ENCODE data around the gene OR6V1.

Gene OR6V1

DNA sequence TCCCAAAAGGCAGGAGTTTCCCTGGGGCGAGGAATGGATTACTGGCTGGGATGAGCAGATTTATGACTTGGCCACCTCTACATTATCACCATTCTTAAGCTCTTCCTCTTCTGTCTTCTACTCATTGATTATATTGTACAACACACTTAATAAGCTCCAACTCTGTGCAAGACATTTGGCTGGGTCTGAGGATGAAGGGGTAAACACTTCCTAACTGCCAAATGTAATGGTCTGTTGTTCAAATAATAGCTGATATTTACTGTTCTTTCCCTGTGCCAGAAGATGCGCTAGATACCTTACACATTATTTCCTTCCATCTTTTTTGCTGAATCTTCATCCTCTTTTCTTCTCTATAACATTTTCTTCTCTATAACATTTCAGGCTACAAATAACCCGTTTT lies 11.6 kb downstream of the OR6V1 start:
- no peaks in the 10 kb centered on the region for H3K9me2 ChIP-seq (ENCODE audit: low read depth, low read length)
- no peak for TF ChIP-seq EZH2 (IDR thresholded peaks at IDR 0.05; ENCODE audit: borderline replicate concordance, low read length)
- TF ChIP-seq, protein P1, sequence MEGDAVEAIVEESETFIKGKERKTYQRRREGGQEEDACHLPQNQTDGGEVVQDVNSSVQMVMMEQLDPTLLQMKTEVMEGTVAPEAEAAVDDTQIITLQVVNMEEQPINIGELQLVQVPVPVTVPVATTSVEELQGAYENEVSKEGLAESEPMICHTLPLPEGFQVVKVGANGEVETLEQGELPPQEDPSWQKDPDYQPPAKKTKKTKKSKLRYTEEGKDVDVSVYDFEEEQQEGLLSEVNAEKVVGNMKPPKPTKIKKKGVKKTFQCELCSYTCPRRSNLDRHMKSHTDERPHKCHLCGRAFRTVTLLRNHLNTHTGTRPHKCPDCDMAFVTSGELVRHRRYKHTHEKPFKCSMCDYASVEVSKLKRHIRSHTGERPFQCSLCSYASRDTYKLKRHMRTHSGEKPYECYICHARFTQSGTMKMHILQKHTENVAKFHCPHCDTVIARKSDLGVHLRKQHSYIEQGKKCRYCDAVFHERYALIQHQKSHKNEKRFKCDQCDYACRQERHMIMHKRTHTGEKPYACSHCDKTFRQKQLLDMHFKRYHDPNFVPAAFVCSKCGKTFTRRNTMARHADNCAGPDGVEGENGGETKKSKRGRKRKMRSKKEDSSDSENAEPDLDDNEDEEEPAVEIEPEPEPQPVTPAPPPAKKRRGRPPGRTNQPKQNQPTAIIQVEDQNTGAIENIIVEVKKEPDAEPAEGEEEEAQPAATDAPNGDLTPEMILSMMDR (IDR thresholded peaks at IDR 0.05; ENCODE audit: low read length), result no peak
- H3K79me2 ChIP-seq (ENCODE audit: insufficient read depth, low read length), result no peaks in the 10 kb centered on the region

DNA sequence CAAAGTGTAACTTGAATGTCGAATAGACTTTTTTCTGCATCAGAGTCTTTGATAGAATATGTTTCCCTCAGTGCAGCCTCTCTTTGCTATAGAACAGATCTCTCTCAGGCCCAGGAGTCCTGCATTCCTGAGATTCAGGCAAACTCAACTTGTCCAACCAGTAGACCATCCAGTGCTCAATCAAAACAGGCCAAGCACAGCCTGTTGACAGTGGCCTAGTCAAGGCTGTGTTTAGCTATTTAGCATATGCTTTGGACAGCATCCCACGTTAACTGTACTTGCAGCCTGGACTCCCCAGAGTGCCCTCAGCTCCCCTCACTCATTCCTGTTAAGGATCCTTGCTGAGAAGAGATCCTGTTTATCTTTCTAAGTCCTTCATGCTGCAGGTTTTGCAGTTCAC lies 16.3 kb downstream of the OR6V1 start:
- no peaks in the 10 kb centered on the region for H3K9me2 ChIP-seq (ENCODE audit: low read depth, low read length)
- no peak overlapping the region for H3K4me3 ChIP-seq (ENCODE audit: low read depth, low read length, poor library complexity, severe bottlenecking)
- H3K9me3 ChIP-seq (ENCODE audit: low read length), result no peaks in the 10 kb centered on the region
- TF ChIP-seq, protein P1 (IDR thresholded peaks at IDR 0.05; ENCODE audit: low read length), result no peak
- TF ChIP-seq EZH2 (IDR thresholded peaks at IDR 0.05; ENCODE audit: borderline replicate concordance, low read length), result no peak
- no peaks in the 10 kb centered on the region for H4K20me1 ChIP-seq (ENCODE audit: insufficient read depth, low read length)
- H3K4me1 ChIP-seq (ENCODE audit: insufficient read depth, low read length, severe bottlenecking), result no peaks in the 10 kb centered on the region
- H3K4me2 ChIP-seq (ENCODE audit: low read length), result no peak overlapping the region
- H3K79me2 ChIP-seq (ENCODE audit: insufficient read depth, low read length), result no peaks in the 10 kb centered on the region
- H3K36me3 ChIP-seq (ENCODE audit: insufficient read depth, low read length), result no peaks in the 10 kb centered on the region
- no peaks in the 10 kb centered on the region for H3F3A ChIP-seq (ENCODE audit: insufficient read depth, low read length)
- no peak overlapping the region for H3K9ac ChIP-seq (ENCODE audit: low read length)
- H2AFZ ChIP-seq (ENCODE audit: low read length), result no peak overlapping the region
- H3K27ac ChIP-seq (ENCODE audit: low read depth, low read length, poor library complexity, severe bottlenecking), result no peak overlapping the region
- no peaks in the 10 kb centered on the region; the same call in 1 of the 2 replicates for H3K27me3 ChIP-seq (ENCODE audit: insufficient read depth, low read length)

More for the DNA sequence above, 11.6 kb downstream of the OR6V1 start:
- no peaks in the 10 kb centered on the region for H3K9me3 ChIP-seq (ENCODE audit: low read length)
- H4K20me1 ChIP-seq (ENCODE audit: insufficient read depth, low read length), result no peaks in the 10 kb centered on the region
- H3K27ac ChIP-seq (ENCODE audit: low read depth, low read length, poor library complexity, severe bottlenecking), result no peak overlapping the region
- H3K4me1 ChIP-seq (ENCODE audit: insufficient read depth, low read length, severe bottlenecking), result no peaks in the 10 kb centered on the region
- H3K4me2 ChIP-seq (ENCODE audit: low read length), result no peak overlapping the region
- no peak overlapping the region for H3K9ac ChIP-seq (ENCODE audit: low read length)
- no peaks in the 10 kb centered on the region; the same call in 1 of the 2 replicates for H3K27me3 ChIP-seq (ENCODE audit: insufficient read depth, low read length)
- H3K4me3 ChIP-seq (ENCODE audit: low read depth, low read length, poor library complexity, severe bottlenecking), result no peak overlapping the region
- no peaks in the 10 kb centered on the region for H3F3A ChIP-seq (ENCODE audit: insufficient read depth, low read length)
- no peaks in the 10 kb centered on the region for H3K36me3 ChIP-seq (ENCODE audit: insufficient read depth, low read length)
- no peak overlapping the region for H2AFZ ChIP-seq (ENCODE audit: low read length)

DNA sequence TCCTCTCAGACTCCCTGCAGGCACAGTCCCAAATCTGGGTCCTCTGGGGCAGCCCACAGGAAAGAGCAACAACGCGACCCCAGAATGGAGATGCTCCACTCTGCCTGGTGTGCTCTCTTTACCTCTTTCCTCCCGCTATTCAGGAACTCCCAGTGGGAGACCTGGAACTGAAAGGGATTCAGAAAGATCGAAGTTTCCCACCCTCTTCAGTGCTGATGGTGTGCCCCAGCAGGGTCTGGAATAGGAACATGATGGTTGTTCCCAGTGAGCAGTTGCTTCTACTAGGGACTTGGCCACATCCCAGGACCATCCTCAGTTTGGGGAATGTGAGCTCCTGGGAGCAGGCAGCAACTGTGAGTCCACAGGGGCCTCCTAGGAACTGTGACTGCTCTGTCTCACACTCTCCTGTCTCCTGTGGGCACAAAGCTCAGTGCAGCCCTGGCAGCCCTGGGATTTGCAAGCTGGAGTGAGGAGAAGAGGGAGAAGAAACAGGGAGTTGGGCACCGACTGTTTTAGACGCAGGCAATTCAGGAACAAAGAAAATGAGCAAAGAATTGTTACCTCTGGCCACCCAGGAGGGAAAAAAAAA lies 17.9 kb downstream of the OR6V1 start:
- Histone ChIP-seq H3K27me3 (ENCODE audit: insufficient read depth, low read length) (no peaks in the 10 kb centered on the region; the same call in 1 of the 2 replicates), H3K4me1 (ENCODE audit: insufficient read depth, low read length, severe bottlenecking) (no peaks in the 10 kb centered on the region), H3K4me3 (ENCODE audit: low read depth, low read length, poor library complexity, severe bottlenecking) (no peak overlapping the region), H3K36me3 (ENCODE audit: insufficient read depth, low read length) (no peaks in the 10 kb centered on the region), H4K20me1 (ENCODE audit: insufficient read depth, low read length) (no peaks in the 10 kb centered on the region), H3F3A (ENCODE audit: insufficient read depth, low read length) (no peaks in the 10 kb centered on the region), H3K79me2 (ENCODE audit: insufficient read depth, low read length) (no peaks in the 10 kb centered on the region), H3K9me3 (ENCODE audit: low read length) (no peaks in the 10 kb centered on the region), H3K9ac (ENCODE audit: low read length) (no peak overlapping the region), H3K4me2 (ENCODE audit: low read length) (no peak overlapping the region), H2AFZ (ENCODE audit: low read length) (no peak overlapping the region), H3K27ac (ENCODE audit: low read depth, low read length, poor library complexity, severe bottlenecking) (no peak overlapping the region), H3K9me2 (ENCODE audit: low read depth, low read length) (no peaks in the 10 kb centered on the region)
- TF ChIP-seq, protein P1 (IDR thresholded peaks at IDR 0.05; ENCODE audit: low read length), result no peak
- TF ChIP-seq EZH2 (IDR thresholded peaks at IDR 0.05; ENCODE audit: borderline replicate concordance, low read length), result no peak
